HG02870 (cell line): ENCODE data around the gene SCAMP4.

Experiments used
- ATAC-seq: cut with Tn5 transposase; IDR thresholded peaks from one replicate; pipeline ENCODE4 v1.9.1; 2021; ENCODE audit warnings: mild to moderate bottlenecking, moderate library complexity; ENCODE audit not compliant: unreplicated experiment

Gene SCAMP4

GRCh38 chr19:1905110-1905862 lies at the start of gene SCAMP4, which contains the start of gene ADAT3:
Gene SCAMP4 (plus strand): TSS chr19:1905399. CDS start chr19:1915020, 9,621 bp downstream.
Gene ADAT3 (plus strand): TSS chr19:1905399. CDS start chr19:1912048, 6,649 bp downstream.
- peak; percentile 68 for ATAC-seq

- no peak for ATAC-seq
Measured at GRCh38 chr19:1855828-1856255, 49.4 kb upstream of the SCAMP4 start.

DNA sequence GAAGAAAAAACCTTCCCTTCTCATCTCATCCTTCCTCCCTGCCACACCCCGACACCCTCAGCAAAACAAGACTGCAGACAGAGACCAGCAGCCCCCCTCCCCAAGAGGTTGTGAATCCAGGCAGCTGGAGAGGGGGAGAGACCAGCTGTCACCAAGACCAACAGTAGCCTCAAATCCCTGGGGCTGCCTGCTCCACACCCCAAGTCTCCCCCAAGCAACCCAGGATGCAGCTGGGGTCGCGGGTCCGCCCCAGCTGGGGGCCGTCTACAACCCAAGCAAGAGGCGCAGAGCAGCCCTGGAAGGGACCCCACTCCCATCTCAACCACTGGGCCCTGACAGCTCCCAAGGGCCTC lies 48.9 kb upstream of the SCAMP4 start:
- no peak for ATAC-seq

DNA sequence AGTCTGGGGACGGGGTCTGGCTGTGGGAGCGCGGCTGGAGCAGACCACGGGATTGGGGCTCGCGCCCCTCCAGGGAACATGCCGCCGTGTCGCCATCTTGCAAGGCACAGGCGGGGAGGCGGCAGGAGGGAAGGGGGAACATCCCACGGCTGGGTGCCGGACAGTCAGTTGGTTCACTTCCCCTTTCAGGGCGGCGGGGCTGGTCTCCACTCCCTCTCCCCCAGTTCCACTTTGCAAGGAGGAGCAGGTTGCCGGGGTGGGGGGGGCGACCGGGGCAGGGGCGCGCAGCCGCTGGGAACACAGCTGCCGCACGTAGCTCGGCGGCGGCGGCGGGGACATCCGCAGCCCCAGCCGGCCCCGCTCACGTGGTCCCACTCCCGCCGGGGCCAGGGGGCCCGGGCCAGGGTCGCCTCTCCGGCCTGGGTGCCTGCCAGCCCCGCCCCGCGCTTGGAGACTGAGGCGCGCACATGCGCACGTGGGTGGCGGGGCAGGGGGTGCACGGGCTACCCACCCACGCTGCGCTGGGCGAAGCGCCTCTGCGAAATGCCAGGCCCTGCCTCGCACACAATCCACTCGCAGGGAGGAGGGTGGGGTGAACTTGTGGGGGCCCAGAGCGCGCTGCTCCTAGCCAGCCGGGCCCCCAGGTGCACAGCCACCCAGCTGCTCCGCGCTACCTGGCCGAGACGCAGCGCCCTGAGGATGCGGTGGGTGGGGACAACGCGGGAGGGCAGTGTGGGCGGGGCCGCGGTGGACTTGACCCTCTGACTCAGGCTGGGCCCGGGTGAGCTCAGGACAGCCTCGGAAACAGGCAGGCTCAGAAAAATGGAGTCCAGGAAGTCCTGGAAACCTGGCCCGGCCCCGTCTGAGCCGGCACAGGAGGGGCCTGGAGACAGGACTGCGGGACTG lies 48.2 kb upstream of the SCAMP4 start:
- no peak for ATAC-seq

DNA sequence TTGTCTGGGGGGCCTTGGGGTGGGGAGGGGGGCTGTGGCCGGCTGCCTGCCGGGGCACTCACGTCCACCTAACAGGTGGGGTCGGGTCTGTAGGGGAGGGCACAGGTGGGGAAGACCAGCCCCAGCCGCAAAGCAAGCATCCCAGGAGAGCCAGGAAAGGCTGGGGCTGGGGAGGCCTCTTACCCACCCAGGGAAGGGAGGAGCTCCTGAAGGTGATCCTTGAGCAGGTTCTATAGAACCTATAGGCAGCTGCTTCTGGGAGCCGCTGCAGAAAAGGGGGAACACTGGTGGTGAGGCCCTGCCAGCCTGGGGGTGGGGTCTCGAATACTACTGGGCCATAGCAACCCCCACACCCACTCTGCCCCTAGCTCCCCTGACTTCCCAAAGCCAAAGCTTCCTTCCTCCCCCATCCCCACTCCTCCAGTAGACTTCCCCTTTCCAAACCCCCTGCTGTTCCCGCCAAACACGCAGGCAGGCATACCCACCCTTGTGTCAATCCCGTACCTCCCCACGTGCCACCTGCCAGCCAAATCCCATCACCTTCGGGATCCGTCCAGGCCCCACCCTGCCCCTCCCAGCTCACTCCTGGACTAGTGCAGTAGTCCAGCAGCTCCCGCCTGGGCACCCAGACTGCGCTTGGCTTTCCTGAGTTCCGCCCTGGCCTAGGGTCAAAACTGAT lies 47.4 kb upstream of the SCAMP4 start:
- no peak for ATAC-seq

GRCh38 chr19:1858412-1859081 lies 46.7 kb upstream of the SCAMP4 start:
- ATAC-seq, result no peak

GRCh38 chr19:1859331-1859781 lies 45.8 kb upstream of the SCAMP4 start:
- ATAC-seq, result no peak

GRCh38 chr19:1860042-1860775 lies 45.0 kb upstream of the SCAMP4 start:
- no peak for ATAC-seq

GRCh38 chr19:1860821-1861598 lies 44.2 kb upstream of the SCAMP4 start:
- no peak for ATAC-seq

GRCh38 chr19:1861599-1862031 lies 43.6 kb upstream of the SCAMP4 start:
- no peak for ATAC-seq

DNA sequence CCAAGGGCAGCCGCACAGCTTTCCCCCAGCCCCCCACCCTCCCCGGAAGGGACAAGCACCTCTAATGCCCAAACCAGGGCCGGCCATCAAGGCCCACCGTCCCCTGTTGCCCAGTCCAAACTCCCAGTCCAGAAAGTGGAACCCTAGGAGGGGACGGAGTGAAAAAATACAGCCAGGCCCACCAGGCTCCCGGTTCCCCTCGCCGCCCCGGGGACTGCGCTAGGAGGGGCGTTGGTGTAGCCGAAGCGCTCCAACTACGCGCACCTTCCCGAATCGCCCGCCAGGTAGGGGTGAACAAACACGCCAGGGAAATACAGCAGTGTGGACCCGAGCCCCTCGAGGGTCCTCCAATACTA lies 43.2 kb upstream of the SCAMP4 start:
- no peak for ATAC-seq

DNA sequence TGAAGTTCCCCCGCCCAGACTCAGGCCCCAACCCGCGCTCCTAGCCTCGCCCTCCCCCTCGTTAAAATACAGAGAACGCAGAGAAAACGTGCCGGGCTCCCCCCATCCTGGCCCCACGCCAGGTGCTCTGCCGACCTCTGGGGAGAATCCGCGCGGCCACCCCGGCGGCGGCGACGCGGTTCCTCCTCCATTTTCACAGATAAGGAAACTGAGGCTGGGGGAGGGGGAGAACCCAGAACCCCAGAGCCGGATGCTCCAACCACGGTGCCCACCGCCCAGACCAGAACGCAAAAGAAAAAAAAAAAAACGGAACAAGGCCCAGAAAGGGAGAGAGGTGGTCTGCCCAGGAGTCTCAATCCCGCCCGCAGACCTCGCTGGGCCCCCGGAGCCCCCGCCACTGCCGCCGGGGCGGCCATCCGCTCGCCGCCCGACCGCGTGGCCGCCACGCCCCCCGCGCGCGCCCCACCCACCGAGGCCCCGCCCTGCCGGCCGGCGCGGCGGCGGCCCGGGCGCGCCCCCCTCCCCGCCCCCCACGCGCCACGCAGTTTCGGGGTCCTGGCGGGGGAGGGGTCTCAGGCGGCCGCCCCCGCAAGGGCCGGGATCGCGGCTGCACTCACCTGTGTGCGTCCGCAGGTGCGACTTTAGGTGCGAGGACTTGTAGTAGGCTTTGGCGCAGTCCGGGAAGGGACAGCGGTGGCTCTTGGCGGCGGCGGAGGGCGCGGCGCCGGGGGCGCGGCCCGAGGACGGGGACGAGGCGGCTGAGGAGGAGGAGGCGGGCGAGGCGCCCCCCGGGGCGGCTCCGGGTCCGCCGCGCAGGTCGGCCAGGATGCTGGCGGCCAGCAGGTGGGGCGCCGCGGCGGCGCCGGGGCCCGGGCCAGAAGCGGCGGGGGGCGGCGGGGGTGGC lies 42.5 kb upstream of the SCAMP4 start:
- no peak for ATAC-seq

DNA sequence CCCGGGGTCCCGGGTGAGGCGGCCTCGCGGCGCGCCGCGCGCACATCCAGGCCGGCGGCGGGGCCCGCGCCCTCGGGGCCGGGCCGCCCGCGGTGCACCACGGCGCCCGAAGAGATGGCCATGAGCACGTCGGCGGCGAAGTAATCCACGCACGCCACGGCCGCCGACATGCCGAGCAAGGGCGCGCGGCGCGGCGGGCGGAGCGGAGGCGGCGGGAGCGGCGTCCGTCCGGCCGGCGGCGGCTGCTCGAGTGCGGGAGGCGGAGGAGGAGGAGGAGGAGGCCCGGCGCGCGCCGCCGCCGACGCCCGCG lies 41.9 kb upstream of the SCAMP4 start, which contains the start of gene KLF16:
Gene KLF16, minus strand, starts transcription at position 252 of the 310 bp plus-strand sequence. Its CDS starts 82 bp downstream, at position 170.
- ATAC-seq, result no peak

GRCh38 chr19:1863638-1864479 lies 41.3 kb upstream of the SCAMP4 start:
- peak; percentile 55 for ATAC-seq

- ATAC-seq, result no peak
Measured at GRCh38 chr19:1864480-1865171, 40.6 kb upstream of the SCAMP4 start.

DNA sequence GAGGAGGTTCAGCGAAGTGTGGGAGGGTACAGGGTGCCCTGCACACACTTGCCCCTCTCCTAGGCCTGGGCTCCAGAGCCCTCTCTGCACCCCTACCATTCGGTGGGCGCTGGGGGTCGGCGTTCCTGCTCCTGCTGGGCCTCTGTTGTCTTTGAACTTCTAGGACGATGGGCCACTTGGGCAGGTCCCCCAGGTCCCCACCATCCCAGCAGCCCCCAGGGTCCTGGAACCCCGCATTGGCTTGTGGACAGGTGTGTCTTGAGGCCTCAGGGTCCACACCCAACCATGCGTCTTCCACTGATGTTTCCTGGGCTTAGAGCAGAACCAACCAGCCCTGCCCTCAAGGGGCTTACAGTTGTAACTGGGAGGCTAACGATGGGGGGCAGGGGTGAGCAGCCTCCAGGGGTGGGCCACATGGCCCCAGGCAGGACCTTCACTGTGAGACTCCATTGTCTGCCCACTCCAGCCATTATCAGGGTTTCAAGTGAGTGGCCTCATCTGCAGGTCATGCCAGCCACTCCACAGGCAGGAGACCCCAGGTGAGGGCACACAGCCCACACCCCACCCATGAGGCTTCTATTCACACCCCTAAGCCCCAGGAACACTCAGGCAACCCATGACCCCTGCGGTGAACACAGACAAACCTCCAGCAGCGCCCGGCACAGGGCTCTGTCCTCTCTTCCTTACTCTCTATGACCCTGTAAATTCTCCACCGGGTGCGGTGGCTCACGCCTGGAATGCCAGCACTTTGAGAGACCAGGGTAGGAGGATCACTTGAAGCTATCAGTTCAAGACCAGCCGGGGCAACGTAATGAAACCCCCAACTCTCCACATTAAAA lies 39.8 kb upstream of the SCAMP4 start:
- ATAC-seq, result no peak
